Left kidney (tissue), 2 donors: ENCODE results near the gene STRN3. TPM values are rescaled to one million over a fixed set of nuclear protein-coding genes. Genes with fewer than 3 reads are reported as not detected.
"Not testable (repeated sequence)": the region's sequence is repeated elsewhere in the genome, so short reads cannot be mapped to it uniquely, and the experiment has no call there.

ENCODE experiments used
- DNase-seq: peaks from one replicate; pipeline ENCODE4 v3.0.0-alpha.2; 2013
- polyA plus RNA-seq: library from polyadenylated mRNA; unstranded; fragments of 120-200 nt; gene quantifications from one replicate; pipeline ENCODE4 v1.2.1, GENCODE V29; 2013; ENCODE audit not compliant: insufficient read length

The STRN3 gene
- polyA plus RNA-seq, 1 donor, result 59.5 TPM

- not testable (repeated sequence) for DNase-seq
Measured at GRCh38 chr14:30972036-30972732, 54.0 kb downstream of the STRN3 start.

GRCh38 chr14:30971586-30971985, 54.6 kb downstream of the STRN3 start:
- DNase-seq, result no peak

- not testable (repeated sequence) for DNase-seq
Measured at GRCh38 chr14:30969796-30970195, 56.4 kb downstream of the STRN3 start.

- DNase-seq, result not testable (repeated sequence)
Measured at GRCh38 chr14:30967364-30968098, 58.6 kb downstream of the STRN3 start.

DNA sequence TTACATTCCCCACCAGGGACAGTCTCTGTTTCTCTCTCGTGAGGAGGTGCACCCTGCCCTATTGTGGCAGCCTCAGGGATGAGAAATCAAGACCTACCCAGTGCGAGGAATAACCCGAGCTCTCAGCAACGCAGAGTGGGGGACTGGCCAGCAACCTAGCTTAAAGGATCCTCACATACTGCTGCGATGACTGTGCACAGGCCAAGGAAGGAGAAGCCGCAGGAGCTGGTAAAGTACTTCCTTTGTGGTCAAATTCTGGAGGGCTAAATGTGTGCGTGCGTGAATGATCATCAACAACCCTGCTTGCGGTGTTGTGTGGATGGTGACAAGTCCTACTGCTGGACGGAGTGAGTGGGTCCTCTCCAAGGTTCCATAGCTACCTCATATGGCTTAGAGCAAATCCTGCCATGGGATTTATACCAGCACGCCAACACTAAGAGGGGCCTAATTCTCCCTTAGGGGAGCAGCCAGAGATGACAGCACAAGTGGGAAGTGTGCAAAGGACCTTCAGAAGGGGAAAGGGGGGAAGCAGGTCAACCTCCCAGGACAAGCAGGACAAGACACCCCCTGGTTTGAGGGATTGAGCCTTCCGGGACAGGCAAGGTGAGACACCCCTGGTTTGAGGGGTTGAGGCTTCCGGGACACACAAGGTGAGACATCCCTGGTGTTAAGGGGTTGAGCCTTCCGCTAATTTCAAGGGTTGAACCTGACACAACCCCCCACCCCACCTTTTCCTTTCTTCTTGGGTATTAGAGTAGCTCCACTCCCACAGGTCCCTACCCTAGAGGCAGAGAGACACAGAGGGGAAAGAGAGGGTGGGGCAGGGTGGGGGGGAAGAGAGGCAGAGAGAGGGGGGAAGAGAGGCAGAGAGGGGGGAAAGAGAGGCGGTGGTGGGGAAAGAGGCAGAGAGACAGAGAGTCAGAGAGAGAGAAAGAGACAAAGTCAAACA, 59.5 kb downstream of the STRN3 start:
- DNase-seq, result no peak

- DNase-seq, result not testable (repeated sequence)
Measured at GRCh38 chr14:30965861-30966260, 60.3 kb downstream of the STRN3 start.

GRCh38 chr14:30962537-30962936, 63.6 kb downstream of the STRN3 start:
- DNase-seq, result not testable (repeated sequence)

DNA sequence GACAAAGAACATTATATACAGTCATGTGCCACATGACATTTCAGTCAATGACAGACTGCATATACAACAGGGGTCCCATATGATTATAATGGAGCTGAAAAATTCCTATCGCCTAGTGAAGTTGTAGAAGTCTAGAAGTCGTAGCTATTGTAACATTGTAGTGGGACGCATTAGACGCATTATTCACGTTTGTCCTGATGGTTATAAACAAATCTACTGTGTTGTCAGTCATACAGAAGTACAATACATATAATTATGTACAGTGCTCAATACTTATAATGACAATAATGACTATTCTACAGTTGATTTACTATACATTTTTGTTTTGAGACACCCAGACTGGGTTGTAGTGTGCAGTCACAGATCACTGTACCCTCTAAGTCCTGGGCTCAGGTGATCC, 64.8 kb downstream of the STRN3 start:
- DNase-seq, result no peak

DNA sequence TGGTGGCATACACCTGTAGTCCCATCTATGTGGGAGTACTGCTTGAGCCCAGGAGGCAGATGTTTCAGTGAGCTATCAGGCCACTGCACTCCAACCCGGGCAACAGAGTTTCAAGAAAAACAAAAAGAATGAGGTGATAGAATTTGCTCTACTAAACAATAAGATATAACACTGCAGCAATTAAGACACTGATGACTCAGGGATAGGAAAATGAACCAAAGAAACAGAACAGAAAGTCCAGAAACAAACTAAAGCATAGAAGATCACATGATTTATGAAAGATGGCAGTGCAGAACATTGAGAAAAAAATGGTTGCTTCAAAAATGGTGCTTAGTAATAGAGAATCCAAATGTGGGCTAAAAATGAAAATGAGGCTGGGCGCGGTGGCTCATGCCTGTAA, 66.0 kb downstream of the STRN3 start:
- no peak for DNase-seq

GRCh38 chr14:30958555-30959407, 67.4 kb downstream of the STRN3 start:
- no peak for DNase-seq

GRCh38 chr14:30957813-30958370, 68.3 kb downstream of the STRN3 start:
- no peak for DNase-seq

DNA sequence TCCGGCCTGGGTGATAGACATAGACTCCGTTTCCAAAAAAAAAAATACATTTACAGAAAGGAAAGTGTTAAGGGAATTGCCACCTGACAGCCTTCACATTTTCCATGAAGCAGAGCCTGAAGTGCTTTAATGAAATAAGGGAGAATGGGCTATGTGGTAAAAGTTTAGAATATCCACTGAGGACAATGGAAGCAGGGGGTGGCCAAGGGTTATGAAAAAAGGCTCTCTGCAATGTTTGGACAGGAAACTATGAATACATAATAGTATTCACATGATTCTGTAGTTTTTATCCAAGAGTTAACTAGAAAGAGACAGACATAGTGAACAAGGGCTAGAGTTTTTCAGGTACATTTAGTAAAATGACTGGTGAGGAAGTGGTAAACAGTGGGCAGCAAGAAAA, 76.5 kb downstream of the STRN3 start:
- DNase-seq, result no peak

GRCh38 chr14:30943694-30944093, 82.5 kb downstream of the STRN3 start:
- no peak for DNase-seq

GRCh38 chr14:30940886-30941285, 85.3 kb downstream of the STRN3 start:
- no peak for DNase-seq

DNA sequence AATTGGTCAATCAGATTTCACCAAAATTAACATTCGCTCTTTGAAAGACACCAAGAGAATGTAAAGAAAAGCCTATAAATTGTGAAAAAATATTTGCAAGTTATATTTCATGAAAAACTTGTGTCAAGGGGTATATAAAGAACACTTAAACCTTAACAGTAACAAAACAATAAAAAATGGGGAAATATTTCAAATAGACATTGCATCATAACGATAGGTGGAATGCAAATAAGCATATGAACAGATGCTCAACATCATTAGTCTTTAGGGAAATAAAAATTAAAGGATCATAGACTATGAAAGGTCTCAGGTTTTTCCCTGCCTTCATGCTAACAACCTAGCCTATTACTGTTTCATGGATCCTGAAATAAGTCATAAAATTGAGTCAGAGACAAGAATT, 87.6 kb downstream of the STRN3 start:
- no peak for DNase-seq

- DNase-seq, result no peak
Measured at GRCh38 chr14:30935445-30935844, 90.7 kb downstream of the STRN3 start.

DNA sequence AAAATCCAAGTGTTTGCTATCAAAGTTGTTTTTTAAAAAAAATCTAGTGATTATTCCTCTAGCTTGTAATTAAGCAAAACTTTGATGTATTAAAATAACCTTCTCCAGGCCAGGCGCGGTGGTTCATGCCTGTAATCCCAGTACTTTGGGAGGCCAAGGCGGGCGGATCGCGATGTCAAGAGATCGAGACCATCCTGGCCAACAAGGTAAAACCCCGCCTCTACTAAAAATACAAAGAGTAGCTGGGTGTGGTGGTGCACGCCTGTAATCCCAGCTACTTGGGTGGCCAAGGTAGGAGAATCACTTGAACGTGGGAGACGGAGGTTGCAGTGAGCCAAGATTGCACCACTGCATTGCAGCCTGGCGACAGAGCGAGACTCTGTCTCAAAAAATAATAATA, 92.2 kb downstream of the STRN3 start:
- not testable (repeated sequence) for DNase-seq

DNA sequence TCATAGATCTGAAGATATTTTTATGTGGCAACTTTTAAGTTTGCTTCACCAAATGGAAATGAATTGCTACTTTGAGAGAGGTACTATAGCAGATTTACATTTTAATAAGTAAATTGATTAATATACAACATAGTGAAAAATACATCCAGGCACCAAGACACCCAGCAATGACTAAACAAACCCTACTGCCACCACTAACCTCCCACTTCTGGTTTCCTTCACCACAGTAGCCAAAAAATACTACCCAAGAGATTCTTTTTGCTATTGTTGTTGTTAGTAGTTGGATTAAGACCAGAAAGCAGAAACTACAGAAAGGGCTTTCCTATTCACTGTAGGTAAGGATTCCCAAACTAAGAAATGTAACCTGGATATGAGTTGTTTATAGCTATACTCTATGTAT, 97.7 kb downstream of the STRN3 start:
- DNase-seq, result no peak

- no peak for DNase-seq
Measured at GRCh38 chr14:30925254-30925653, 100.9 kb downstream of the STRN3 start.

DNA sequence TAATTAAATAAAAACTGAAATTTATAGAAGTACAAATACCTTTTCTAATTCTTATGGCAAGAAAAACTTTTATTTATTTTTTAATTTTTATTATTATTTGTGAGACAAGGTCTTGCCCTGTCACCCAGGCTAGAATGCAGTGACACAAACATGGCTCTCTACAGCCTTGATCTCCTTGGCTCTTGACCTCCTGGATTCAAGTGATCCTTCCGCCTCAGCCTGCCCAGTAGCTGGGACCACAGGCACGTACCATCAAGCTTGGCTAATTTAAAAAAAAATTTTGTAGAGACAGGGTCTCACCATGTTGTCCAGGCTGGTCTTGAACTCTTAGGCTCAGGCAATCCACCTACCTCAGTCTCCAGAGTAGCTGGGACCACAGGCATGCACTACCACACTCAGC, 104.4 kb downstream of the STRN3 start:
- DNase-seq, result no peak

DNA sequence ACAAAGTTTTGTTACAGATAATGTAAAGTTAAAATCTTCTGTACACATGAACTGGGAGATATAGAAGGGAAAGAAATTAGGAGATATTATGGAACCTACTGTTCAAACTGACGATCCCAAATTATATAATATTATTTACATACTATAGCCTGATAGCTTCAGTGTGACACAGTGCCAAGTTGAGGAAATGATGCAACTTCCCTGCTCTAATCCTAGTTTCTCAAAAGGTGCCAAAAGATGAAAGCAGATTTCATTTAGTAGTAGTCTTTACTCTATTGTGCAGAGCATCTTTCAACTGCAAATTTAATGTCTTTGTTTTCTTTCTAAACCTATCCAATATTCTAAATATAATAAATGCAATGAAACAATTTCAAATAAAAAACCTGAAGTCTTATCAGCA, 104.9 kb downstream of the STRN3 start:
- no peak for DNase-seq
